HG03354 (cell line): Measurements from ENCODE around the gene CNTNAP4.

ENCODE experiments used
- ATAC-seq: cut with Tn5 transposase; IDR thresholded peaks from one replicate; pipeline ENCODE4 v1.9.1; 2021; ENCODE audit warnings: mild to moderate bottlenecking; ENCODE audit not compliant: unreplicated experiment, poor library complexity, severe bottlenecking

The CNTNAP4 gene

DNA sequence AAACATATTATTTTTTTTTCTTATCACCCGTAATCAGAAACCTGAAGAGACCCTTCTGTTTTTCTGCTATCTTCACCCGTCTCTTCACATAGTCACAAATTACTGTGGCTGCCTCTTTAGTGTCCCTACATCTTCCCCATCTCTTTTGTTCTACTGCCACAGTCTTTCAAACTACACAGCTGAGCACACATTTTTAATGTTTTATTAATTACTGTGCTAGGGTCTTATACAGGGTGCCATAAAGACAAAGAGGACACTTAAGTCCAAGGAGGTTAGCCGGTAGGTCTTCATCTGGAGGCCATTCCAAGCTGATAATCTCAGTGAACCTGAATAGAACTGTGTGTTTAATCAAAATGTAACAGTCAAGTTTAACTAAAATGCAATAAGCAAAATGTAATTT lies 20.7 kb downstream of the CNTNAP4 start:
- no peak for ATAC-seq

DNA sequence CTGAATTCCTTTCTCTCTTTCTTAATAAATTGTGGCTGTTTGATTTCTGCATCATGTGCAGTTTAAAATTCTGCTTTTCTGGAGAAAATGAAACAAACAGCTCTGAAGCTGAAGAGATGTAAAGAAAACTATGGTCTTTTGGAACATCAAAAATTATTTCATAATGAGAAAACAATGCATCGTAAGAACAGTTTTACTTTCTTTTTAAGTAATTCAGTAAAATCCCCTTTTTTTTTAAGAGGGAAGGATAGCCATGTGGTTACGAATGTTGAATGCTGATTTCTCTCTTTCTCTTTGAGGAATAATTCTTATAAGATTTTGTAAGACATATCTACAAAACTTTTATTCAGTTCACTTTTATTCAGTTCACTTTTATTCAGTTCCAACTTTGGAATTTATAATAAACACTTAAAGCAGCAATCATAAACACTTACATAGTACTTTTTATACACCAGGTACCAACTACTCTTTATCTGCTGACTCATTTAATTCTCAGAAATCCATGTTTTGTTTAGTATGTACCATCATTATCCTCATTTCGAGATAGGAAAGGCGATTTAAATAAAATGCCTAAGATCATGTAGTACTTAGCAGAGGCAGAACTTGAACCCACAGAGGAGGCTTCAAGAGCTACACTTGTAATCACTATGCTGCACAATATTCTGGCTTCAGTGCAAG lies 26.6 kb downstream of the CNTNAP4 start:
- no peak for ATAC-seq

GRCh38 chr16:76309639-76310335 lies 32.6 kb downstream of the CNTNAP4 start:
- ATAC-seq = no peak

- ATAC-seq = no peak
Observed at GRCh38 chr16:76311260-76311659, 34.1 kb downstream of the CNTNAP4 start.

DNA sequence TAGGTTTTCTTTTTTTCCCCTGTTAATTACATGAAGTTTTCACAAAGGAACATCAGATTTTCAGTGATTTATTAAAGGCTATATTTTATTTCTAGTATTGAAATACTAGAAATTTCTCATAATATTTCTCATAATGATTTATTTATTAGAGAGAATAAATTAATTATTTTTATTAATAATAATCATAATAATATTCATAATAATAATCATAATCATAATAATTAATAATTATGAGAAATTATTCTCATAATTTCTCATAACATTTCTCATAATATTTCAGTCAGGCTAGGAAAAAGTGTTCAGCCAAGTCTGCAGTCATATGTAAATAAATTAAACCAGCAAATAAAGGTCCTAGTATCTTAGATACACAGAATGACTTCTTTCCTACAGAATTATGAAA lies 41.4 kb downstream of the CNTNAP4 start:
- ATAC-seq = no peak

GRCh38 chr16:76329106-76329505 lies 51.9 kb downstream of the CNTNAP4 start:
- ATAC-seq = no peak

DNA sequence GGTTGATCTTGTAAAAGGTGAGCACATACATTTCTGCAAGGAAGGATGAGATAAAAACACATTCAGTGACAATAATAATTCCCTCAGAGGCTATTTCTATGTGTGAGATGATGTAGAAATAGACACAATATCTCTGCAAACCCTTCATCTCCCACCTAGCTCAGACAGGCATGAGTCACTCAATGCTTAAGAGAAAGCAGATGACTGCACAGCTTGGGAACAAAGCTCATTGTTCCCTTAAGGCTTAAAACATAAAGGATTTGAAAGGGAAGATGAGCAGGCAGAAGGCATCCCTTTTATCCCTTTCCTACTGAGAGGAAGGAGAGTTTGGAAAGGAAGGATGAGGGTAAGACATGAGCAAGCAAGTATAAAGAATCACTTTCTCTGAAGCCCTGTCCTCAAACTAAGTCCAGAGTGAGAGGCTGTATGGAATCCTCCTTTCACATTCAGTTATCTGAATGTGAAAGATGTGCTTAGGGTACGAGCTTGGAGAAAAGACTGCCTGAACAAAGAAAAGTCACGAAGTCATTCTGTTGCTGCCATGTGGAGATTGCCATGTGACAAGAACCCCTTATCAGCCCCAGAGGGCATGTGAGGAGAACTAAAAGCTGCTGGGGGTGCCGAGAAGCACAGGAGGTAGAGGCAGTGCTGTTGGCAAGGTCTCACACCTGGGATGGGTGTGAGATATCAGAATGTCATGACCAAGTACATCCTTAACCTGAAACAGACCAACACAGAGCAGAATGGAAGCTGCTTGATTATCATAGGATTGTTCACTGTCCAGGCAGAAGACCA lies 58.2 kb downstream of the CNTNAP4 start:
- no peak for ATAC-seq

- no peak for ATAC-seq
Observed at GRCh38 chr16:76336112-76336511, 58.9 kb downstream of the CNTNAP4 start.

GRCh38 chr16:76338472-76338871 lies 61.3 kb downstream of the CNTNAP4 start:
- ATAC-seq = no peak

DNA sequence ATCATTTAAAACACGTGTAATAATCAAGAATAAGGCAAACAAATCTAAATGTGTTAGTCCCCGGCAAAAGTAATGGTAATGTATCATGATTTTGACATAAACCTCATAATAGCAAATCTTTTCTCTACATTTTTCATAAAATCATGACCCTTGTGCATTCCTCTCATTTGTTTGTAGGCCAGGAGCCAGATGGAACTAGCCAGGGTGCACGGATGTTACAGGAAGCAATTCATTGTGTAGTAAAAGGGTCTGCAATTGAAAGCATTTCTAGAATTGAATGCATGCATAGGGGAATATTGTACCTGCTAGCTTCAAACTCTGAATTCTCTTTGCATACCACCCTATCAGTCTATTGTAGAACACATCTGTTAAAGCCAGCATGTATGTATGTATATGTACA lies 66.6 kb downstream of the CNTNAP4 start:
- ATAC-seq = no peak

- no peak for ATAC-seq
Observed at GRCh38 chr16:76345163-76345661, 68.0 kb downstream of the CNTNAP4 start.

- no peak for ATAC-seq
Observed at GRCh38 chr16:76346210-76346609, 69.0 kb downstream of the CNTNAP4 start.

DNA sequence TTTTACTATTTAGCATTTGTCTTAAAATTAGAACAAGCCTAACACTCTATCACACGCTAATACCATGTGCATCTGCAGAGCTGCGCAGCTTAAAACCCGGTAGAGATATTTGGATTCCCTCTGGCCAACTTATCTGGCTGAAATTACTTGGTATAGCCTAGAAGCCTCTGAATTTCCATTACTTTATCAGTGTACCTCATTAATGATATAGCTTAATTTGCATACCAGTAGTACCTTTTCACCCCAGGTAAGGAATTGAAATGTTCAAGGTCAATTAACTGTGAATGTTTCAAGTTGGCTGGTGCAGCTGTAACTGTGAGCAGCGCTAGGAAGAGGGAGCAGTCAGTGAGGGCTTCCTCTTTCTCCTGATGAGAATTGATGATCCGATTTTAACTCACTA lies 74.2 kb downstream of the CNTNAP4 start:
- ATAC-seq = no peak

- ATAC-seq = no peak
Observed at GRCh38 chr16:76360404-76360803, 83.2 kb downstream of the CNTNAP4 start.

- no peak for ATAC-seq
Observed at GRCh38 chr16:76370344-76370743, 93.1 kb downstream of the CNTNAP4 start.

DNA sequence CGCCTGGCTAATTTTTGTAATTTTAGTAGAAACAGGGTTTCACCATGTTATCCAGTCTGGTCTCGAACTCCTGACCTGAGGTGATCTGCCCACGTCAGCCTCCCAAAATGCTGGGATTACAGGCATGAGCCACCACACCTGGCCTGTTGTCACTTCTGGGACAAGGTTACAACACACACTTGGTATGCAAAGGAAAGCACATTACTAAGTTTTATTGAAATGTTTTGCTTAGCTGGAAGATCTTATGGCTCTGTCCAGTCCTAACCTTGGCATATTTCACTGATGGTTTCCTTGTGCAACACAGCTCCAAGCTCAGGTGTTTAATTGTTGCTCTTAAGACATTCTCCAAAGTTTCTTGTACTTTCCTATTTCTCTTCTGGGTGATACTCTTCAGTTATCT lies 94.2 kb downstream of the CNTNAP4 start:
- ATAC-seq = no peak

- ATAC-seq = no peak
Observed at GRCh38 chr16:76373998-76374397, 96.8 kb downstream of the CNTNAP4 start.

- no peak for ATAC-seq
Observed at GRCh38 chr16:76376988-76377387, 99.8 kb downstream of the CNTNAP4 start.

DNA sequence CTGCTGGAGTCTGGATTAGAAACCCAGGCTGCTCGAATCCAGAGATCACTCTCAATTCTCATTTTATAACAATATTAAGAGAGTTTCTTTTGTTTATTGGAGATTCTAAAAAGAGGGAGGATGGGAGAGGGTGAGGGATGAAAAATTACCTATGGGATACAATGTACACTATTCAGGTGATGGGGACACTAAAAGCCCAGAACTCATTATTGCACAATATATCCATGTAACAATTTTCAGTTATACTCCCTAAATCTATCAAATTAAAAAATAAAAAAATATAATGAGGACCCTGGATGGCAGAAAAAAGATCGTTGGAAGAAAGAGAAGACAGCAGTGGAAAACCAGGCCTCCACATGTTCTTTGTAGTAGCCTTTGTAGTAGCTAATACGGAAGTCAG lies 100.8 kb downstream of the CNTNAP4 start:
- ATAC-seq = no peak

DNA sequence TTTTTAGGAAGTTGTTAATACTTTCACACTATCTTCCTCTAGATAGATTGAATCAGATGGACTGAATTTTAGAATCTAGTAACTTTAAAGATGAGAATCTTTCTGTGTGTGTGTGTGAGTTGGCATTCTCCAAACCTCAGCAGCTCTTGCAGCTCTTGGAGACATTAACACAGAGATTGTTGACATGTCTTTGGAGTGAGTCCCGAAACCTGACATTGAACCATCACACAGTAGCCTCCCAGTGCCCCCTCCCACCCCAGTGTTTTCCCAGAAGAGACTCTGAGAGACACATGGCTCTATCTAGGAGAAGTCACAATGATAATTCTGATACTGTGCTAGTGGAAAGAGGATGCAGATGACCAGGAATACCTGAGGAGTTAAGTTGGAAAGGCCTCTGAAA lies 103.9 kb downstream of the CNTNAP4 start:
- no peak for ATAC-seq
